GM18858 (cell line): Measurements from ENCODE around the gene PITRM1.

Experiments
- ATAC-seq: cut with Tn5 transposase; IDR thresholded peaks from one replicate; pipeline ENCODE4 v1.9.1; 2021; ENCODE audit not compliant: unreplicated experiment

The PITRM1 gene

GRCh38 chr10:3105166-3105565 lies 67.4 kb downstream of the PITRM1 start:
- ATAC-seq, result no peak

DNA sequence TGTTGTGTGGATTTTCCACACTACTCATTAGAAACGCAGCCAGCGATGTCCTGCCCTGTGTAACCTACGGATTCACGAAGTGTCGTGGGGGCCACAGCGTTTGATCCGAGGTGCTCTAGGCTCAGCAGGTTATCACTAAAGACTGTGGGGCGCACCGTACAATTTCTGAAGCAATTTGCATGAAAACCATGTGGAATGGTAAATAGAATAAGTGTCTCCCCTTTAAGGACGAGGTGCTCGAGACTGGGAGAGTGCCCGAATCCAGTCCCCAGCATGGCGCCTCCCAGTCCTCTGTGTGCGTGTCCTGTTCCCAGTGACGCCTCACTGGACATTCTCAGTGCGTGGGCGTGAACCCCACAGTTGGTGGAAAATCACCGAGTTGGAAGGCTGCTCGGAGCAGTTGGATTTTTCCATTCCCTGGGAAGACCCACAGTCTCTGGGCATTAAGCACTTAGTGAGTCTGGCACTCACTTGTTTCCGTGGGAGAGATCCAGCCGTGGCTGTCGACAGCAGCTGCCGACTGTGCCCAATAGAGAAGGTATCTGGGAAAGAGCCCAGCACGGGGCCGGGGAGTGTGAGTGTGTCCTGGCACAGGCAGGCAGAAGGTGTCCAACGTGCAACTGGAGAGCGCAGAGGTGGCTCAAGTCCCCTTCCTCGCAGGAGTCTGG lies 68.2 kb downstream of the PITRM1 start:
- ATAC-seq, result no peak

GRCh38 chr10:3103646-3104045 lies 68.9 kb downstream of the PITRM1 start:
- no peak for ATAC-seq

DNA sequence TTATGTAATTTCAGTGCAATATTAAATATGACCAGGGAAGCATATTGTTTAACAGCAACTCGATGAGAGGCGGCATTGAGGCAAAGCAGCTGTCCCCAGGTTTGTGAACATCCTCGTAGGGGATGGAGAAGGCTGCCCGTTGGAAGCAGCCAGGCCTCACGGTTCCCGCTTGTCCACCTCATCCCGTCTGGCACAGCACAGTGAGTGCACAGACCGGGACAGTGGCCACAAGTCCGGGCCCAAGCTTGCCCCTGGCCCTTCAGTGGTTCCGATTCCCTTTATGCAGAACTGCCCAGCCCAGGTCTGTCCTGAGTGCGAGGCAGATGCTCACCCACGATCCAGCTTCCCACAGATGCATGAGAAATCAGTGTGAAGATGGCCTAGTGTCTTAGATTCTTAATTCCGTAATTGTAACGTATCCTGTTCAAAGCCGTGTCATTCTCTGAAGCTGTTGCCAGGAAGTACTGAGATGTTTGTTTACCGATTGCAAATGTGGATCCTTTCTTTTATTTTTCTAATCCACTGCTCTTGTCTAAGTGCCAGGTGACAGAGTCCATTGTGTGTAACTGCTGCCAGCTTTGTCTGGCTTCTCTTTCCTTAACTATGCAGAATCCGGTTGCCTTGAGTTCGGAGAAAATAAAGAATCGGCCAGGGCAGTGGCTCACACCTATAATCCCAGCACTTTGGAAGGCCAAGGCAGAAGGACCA lies 69.7 kb downstream of the PITRM1 start:
- no peak for ATAC-seq

DNA sequence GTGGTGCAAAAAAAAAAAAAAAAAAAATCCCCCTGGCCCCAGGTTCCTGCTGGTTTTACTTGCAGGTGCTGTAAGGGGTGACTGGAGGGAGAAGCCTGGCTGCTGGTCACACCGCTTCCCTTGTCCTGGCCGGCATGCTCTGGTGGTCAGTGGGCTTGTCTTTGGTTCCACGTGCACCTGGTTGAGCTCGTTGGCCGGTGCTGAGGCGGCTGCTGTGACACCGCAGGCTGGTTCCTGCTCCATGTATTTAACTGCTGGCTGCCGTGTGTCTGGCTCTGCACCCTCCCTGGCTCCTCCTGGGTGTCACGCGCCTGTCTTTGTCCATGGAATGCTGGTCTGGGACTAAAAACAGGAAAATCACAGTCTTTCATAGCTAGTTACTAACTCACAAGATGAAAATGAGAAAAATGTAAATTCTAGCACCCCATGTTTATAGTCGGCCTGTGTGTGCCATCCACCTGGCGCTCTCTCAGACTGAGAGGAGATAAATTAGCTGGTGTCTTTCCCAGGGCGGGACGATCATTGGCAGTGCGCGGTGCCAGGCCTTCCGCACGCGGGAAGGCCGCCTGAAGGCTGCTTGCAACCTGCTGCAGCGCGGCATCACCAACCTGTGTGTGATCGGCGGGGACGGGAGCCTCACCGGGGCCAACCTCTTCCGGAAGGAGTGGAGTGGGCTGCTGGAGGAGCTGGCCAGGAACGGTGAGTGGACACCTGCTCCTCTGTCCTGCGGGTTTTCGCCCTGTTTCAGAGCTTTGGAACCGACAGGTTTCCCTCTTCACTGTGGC lies 71.5 kb downstream of the PITRM1 start:
- no peak for ATAC-seq

- no peak for ATAC-seq
Measured at GRCh38 chr10:3100093-3100792, 72.3 kb downstream of the PITRM1 start.

- ATAC-seq, result no peak
Measured at GRCh38 chr10:3099291-3100092, 73.1 kb downstream of the PITRM1 start.

DNA sequence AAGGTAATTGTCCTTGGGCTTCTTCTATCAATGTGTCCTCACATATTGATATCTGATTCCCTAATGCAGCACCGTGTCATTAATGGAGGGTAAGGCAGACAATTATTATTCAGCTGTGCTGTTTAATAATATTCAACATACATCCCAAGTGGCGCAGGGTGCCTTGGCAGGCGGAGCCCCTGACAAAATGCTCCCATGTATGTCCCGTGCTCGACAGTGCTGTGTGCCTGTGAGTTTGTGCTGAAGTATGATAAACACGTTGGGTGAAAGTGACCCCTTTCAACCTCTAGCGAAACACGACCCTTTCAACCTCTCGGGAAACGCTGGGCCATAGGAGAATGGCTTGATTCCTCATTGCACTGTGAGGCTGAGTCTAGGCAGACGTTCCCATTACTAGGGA lies 73.9 kb downstream of the PITRM1 start:
- ATAC-seq, result no peak

DNA sequence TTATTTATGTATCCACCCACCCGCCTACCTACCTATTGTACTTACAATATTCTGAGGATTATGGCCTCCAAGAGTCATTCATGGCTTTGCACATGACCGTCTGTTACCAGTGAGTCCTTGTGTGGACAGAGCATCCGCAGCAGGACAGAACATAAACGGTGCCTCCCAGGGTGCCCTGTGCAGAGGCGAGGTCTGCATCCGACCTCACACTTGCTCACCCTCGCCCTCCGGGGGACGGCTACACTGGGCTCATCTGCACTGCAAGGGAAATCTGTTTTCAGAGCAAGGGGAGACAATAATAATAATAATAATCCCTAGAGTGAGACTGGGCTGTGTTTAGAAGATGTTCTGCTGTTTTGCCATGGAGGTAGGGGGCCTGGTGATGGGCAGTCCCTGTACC lies 75.4 kb downstream of the PITRM1 start:
- ATAC-seq, result no peak

DNA sequence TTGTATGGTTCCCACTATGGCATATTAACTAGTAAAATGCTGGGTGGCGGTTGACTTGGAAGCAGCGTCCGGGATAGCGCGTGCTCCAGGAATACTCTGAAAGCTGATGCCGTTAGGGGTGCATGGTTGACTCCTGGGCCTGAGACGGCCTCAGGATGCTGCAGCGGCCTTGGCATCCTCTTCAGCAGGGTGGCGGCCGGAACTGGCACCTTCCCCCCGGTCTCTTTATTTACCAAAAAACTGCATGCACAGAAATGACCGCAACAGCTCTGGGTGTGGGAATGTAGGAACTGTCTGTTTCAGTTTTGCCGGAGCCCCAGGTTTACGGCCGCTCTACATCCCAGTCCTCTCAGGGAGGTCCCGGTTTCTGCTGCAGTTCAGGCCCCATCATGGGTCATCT lies 76.4 kb downstream of the PITRM1 start:
- ATAC-seq, result no peak

- no peak for ATAC-seq
Measured at GRCh38 chr10:3095373-3096139, 77.0 kb downstream of the PITRM1 start.

GRCh38 chr10:3094609-3095036 lies 78.0 kb downstream of the PITRM1 start:
- no peak for ATAC-seq

GRCh38 chr10:3093996-3094395 lies 78.6 kb downstream of the PITRM1 start:
- no peak for ATAC-seq

DNA sequence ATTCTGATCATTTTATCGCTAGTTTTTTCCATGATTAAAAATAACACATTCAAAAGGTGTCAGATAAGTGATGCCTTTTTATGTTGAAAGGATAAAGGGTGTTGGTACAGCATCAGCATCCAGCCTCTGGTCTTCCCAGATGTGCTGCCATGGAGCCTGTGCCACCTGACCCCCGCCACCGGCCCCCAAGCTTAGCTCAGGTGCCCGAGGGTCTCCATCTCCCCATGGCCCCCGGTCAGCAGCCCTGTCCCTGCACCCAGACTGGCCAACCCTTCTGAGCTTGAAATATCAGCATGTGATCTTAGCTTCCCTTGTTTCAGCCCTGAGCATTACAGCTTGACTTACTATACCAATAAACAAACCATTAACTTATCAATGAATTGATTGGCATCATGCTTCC lies 80.7 kb downstream of the PITRM1 start:
- no peak for ATAC-seq

DNA sequence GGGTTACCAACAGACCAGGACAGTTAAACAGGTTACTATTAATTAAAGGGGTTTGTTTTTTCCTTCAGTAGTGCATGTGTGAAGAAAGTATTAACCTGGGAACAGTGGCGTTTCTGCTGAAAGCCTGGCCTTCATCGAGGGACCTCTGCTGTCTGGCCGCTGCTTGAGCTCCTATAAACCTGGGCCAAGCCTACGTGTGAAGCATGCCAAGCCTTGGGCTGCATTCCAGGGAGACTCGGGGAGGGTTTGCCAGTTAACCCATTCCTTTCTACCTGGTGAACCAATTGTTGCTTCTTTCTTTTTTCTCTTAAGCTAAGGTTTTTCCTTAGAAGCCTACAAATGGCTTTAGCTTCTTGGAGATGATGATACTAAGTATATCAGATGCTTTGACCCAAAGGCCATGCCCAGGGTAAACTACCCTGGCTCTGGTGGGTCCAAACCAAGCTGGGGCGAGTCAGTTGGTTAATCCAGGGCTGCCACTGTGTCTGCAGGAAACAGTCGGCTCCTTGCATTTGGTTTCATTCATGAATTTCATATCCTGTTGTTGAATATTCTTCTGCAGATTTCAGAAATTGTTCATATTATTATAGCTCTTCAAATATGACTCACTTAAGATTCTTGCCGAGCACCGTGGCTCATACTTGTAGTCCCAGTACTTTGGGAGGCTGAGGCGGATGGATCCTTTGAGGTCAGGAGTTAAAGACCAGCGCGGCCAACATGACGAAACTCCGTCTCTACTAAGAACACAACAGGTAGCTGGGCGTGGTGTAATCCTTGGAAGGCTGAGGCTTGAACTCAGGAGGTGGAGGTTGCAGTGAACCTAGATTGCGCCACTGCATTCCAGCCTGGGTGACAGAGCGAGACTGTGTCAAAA lies 81.4 kb downstream of the PITRM1 start:
- ATAC-seq, result no peak

- no peak for ATAC-seq
Measured at GRCh38 chr10:3090388-3090787, 82.2 kb downstream of the PITRM1 start.
